Measurements from ENCODE around the gene KIF25. TPM values are rescaled to one million over a fixed set of nuclear protein-coding genes. Genes with fewer than 3 reads are reported as not detected.

Gene KIF25
- total RNA-seq, 5 donors from 2014 or later (not counting 1 experiment from before 2014, with no cell fraction given) = not detected

- H3K36me3 ChIP-seq (ENCODE audit: control insufficient read depth in 2 of 2, extremely low read depth in 1 of 2, insufficient read depth in 1 of 2, low read length in 1 of 2) = no peaks in the 10 kb centered on the region
- no peaks in the 10 kb centered on the region for H3K27me3 Mint-ChIP-seq
- no peak for DNase-seq
- no peaks in the 10 kb centered on the region for H3K4me1 Mint-ChIP-seq
- ATAC-seq (replicated peaks in 1 of 4) = no peak
- H3K27ac ChIP-seq (ENCODE audit: low read length) = no peak overlapping the region
- no peak overlapping the region for H3K4me3 Mint-ChIP-seq
- H3K27me3 ChIP-seq (replicated peaks in 1 of 2; ENCODE audit: control insufficient read depth in 2 of 2, extremely low read depth in 1 of 2, insufficient read depth in 2 of 2, low read length in 1 of 2) = no peaks in the 10 kb centered on the region
- no peaks in the 10 kb centered on the region for H3K36me3 Mint-ChIP-seq
- no peaks in the 10 kb centered on the region for H3K9me3 ChIP-seq
- ChIA-PET POLR2A (no interaction called here), CTCF (no interaction called here)
- H3K27ac Mint-ChIP-seq = no peak overlapping the region
- no peaks in the 10 kb centered on the region for H3K4me1 ChIP-seq (ENCODE audit: control insufficient read depth in 1 of 2, extremely low read depth in 1 of 2, insufficient read depth in 2 of 2, low read length in 2 of 2)
- no peak overlapping the region for H3K4me3 ChIP-seq (ENCODE audit: control insufficient read depth in 1 of 2, extremely low read depth in 1 of 2, low read length in 1 of 2)
- WGBS (ENCODE audit: insufficient coverage) = 91% methylated on average over 33 of the region's 39 CpGs
- H3K9me3 Mint-ChIP-seq = no peaks in the 10 kb centered on the region
These were observed 11.4 kb upstream of the KIF25 start for GRCh38 chr6:167985911-167986595.

- no peaks in the 10 kb centered on the region for H3K36me3 ChIP-seq (ENCODE audit: control insufficient read depth in 2 of 2, extremely low read depth in 1 of 2, insufficient read depth in 1 of 2, low read length in 1 of 2)
- ATAC-seq (replicated peaks in 1 of 4) (no peak), DNase-seq (no peak)
- H3K4me3 ChIP-seq (ENCODE audit: control insufficient read depth in 1 of 2, extremely low read depth in 1 of 2, low read length in 1 of 2) = no peak overlapping the region
- no peaks in the 10 kb centered on the region for H3K4me1 ChIP-seq (ENCODE audit: control insufficient read depth in 1 of 2, extremely low read depth in 1 of 2, insufficient read depth in 2 of 2, low read length in 2 of 2)
- H3K27me3 ChIP-seq (replicated peaks in 1 of 2; ENCODE audit: control insufficient read depth in 2 of 2, extremely low read depth in 1 of 2, insufficient read depth in 2 of 2, low read length in 1 of 2) = no peaks in the 10 kb centered on the region
- Mint-ChIP-seq H3K4me1 (no peaks in the 10 kb centered on the region), H3K4me3 (no peak overlapping the region), H3K27me3 (no peaks in the 10 kb centered on the region), H3K27ac (no peak overlapping the region), H3K36me3 (no peaks in the 10 kb centered on the region), H3K9me3 (no peaks in the 10 kb centered on the region)
- CTCF ChIA-PET = no interaction called here
- POLR2A ChIA-PET = no interaction called here
- H3K9me3 ChIP-seq = no peaks in the 10 kb centered on the region
- H3K27ac ChIP-seq (ENCODE audit: low read length) = no peak overlapping the region
- 85% methylated on average over 29 of the region's 35 CpGs for WGBS (ENCODE audit: insufficient coverage)
These were observed 9.9 kb upstream of the KIF25 start for GRCh38 chr6:167987396-167988153.

GRCh38 chr6:167988154-167988495, 9.3 kb upstream of the KIF25 start:
- H3K36me3 ChIP-seq (ENCODE audit: control insufficient read depth in 2 of 2, extremely low read depth in 1 of 2, insufficient read depth in 1 of 2, low read length in 1 of 2) = no peaks in the 10 kb centered on the region
- WGBS (ENCODE audit: insufficient coverage) = 81% methylated on average over 3 of the region's 5 CpGs
- no peaks in the 10 kb centered on the region for H3K27me3 Mint-ChIP-seq
- no peaks in the 10 kb centered on the region for H3K4me1 Mint-ChIP-seq
- ATAC-seq (replicated peaks in 1 of 4) = no peak
- no peak for DNase-seq
- H3K27ac Mint-ChIP-seq = no peak overlapping the region
- CTCF ChIA-PET = no interaction called here
- no peaks in the 10 kb centered on the region for H3K27me3 ChIP-seq (replicated peaks in 1 of 2; ENCODE audit: control insufficient read depth in 2 of 2, extremely low read depth in 1 of 2, insufficient read depth in 2 of 2, low read length in 1 of 2)
- H3K36me3 Mint-ChIP-seq = no peaks in the 10 kb centered on the region
- no peak overlapping the region for H3K27ac ChIP-seq (ENCODE audit: low read length)
- no peak overlapping the region for H3K4me3 Mint-ChIP-seq
- H3K4me1 ChIP-seq (ENCODE audit: control insufficient read depth in 1 of 2, extremely low read depth in 1 of 2, insufficient read depth in 2 of 2, low read length in 2 of 2) = no peaks in the 10 kb centered on the region
- POLR2A ChIA-PET = no interaction called here
- no peak overlapping the region for H3K4me3 ChIP-seq (ENCODE audit: control insufficient read depth in 1 of 2, extremely low read depth in 1 of 2, low read length in 1 of 2)
- no peaks in the 10 kb centered on the region for H3K9me3 Mint-ChIP-seq
- no peaks in the 10 kb centered on the region for H3K9me3 ChIP-seq

- Histone ChIP-seq H3K27me3 (replicated peaks in 1 of 2; ENCODE audit: control insufficient read depth in 2 of 2, extremely low read depth in 1 of 2, insufficient read depth in 2 of 2, low read length in 1 of 2) (peaks cover 0 to 3% of the 10 kb centered on the region in 2 experiments), H3K36me3 (ENCODE audit: control insufficient read depth in 2 of 2, extremely low read depth in 1 of 2, insufficient read depth in 1 of 2, low read length in 1 of 2) (no peaks in the 10 kb centered on the region), H3K9me3 (no peaks in the 10 kb centered on the region), H3K4me3 (ENCODE audit: control insufficient read depth in 1 of 2, extremely low read depth in 1 of 2, low read length in 1 of 2) (no peak overlapping the region), H3K4me1 (ENCODE audit: control insufficient read depth in 1 of 2, extremely low read depth in 1 of 2, insufficient read depth in 2 of 2, low read length in 2 of 2) (no peaks in the 10 kb centered on the region), H3K27ac (ENCODE audit: low read length) (no peak overlapping the region)
- ATAC-seq (replicated peaks in 1 of 4) (no peak), DNase-seq (no peak)
- H3K36me3 Mint-ChIP-seq = no peaks in the 10 kb centered on the region
- H3K27ac Mint-ChIP-seq = no peak overlapping the region
- H3K9me3 Mint-ChIP-seq = no peaks in the 10 kb centered on the region
- H3K27me3 Mint-ChIP-seq = peaks cover 2 to 3% of the 10 kb centered on the region in 2 donors
- no peaks in the 10 kb centered on the region for H3K4me1 Mint-ChIP-seq
- WGBS (ENCODE audit: insufficient coverage) = 88% methylated on average over 34 of the region's 36 CpGs
- H3K4me3 Mint-ChIP-seq = no peak overlapping the region
- ChIA-PET POLR2A (no interaction called here), CTCF (no interaction called here)
These were observed 8.3 kb upstream of the KIF25 start for GRCh38 chr6:167988945-167989841.

GRCh38 chr6:167990016-167990945, 7.2 kb upstream of the KIF25 start:
- Mint-ChIP-seq H3K4me3 (no peak overlapping the region), H3K4me1 (no peaks in the 10 kb centered on the region), H3K9me3 (no peaks in the 10 kb centered on the region), H3K27ac (no peak overlapping the region), H3K27me3 (peaks cover 2 to 3% of the 10 kb centered on the region in 2 donors), H3K36me3 (no peaks in the 10 kb centered on the region)
- H3K4me3 ChIP-seq (ENCODE audit: control insufficient read depth in 1 of 2, extremely low read depth in 1 of 2, low read length in 1 of 2) = no peak overlapping the region
- DNase-seq = no peak
- H3K27ac ChIP-seq (ENCODE audit: low read length) = no peak overlapping the region
- CTCF ChIA-PET = no interaction called here
- peaks cover 0 to 10% of the 10 kb centered on the region in 2 experiments for H3K27me3 ChIP-seq (replicated peaks in 1 of 2; ENCODE audit: control insufficient read depth in 2 of 2, extremely low read depth in 1 of 2, insufficient read depth in 2 of 2, low read length in 1 of 2)
- POLR2A ChIA-PET = no interaction called here
- H3K9me3 ChIP-seq = no peaks in the 10 kb centered on the region
- no peaks in the 10 kb centered on the region for H3K36me3 ChIP-seq (ENCODE audit: control insufficient read depth in 2 of 2, extremely low read depth in 1 of 2, insufficient read depth in 1 of 2, low read length in 1 of 2)
- H3K4me1 ChIP-seq (ENCODE audit: control insufficient read depth in 1 of 2, extremely low read depth in 1 of 2, insufficient read depth in 2 of 2, low read length in 2 of 2) = no peaks in the 10 kb centered on the region
- 95% methylated on average over 56 of the region's 75 CpGs for WGBS (ENCODE audit: insufficient coverage)
- ATAC-seq (replicated peaks in 1 of 4) = no peak

- no peak for ATAC-seq (replicated peaks in 1 of 4)
These were observed 4.3 kb upstream of the KIF25 start for GRCh38 chr6:167993169-167993568.

More at GRCh38 chr6:167993169-167993568, 4.3 kb upstream of the KIF25 start:
- Mint-ChIP-seq H3K36me3 (no peaks in the 10 kb centered on the region), H3K27ac (no peak overlapping the region), H3K27me3 (peaks cover 4 to 13% of the 10 kb centered on the region in 2 donors), H3K4me1 (peaks cover 0 to 6% (median 0%) of the 10 kb centered on the region in 3 donors), H3K9me3 (no peaks in the 10 kb centered on the region), H3K4me3 (no peak overlapping the region)
- Histone ChIP-seq H3K27ac (ENCODE audit: low read length) (no peak overlapping the region), H3K36me3 (ENCODE audit: control insufficient read depth in 2 of 2, extremely low read depth in 1 of 2, insufficient read depth in 1 of 2, low read length in 1 of 2) (no peaks in the 10 kb centered on the region), H3K27me3 (replicated peaks in 1 of 2; ENCODE audit: control insufficient read depth in 2 of 2, extremely low read depth in 1 of 2, insufficient read depth in 2 of 2, low read length in 1 of 2) (peaks cover 0 to 28% of the 10 kb centered on the region in 2 experiments), H3K4me1 (ENCODE audit: control insufficient read depth in 1 of 2, extremely low read depth in 1 of 2, insufficient read depth in 2 of 2, low read length in 2 of 2) (no peaks in the 10 kb centered on the region), H3K9me3 (no peaks in the 10 kb centered on the region), H3K4me3 (ENCODE audit: control insufficient read depth in 1 of 2, extremely low read depth in 1 of 2, low read length in 1 of 2) (no peak overlapping the region)
- ChIA-PET POLR2A (no interaction called here), CTCF (no interaction called here)
- WGBS (ENCODE audit: insufficient coverage) = 82% methylated on average over 6 of the region's 16 CpGs
- DNase-seq = no peak

Data from T-cell (primary cell).